Measurements from ENCODE around the gene ETV7.
"Not testable (repeated sequence)": the region's sequence is repeated elsewhere in the genome, so short reads cannot be mapped to it uniquely, and the experiment has no call there.

ETV7 gene

GRCh38 chr6:36387440-36388303 lies at the start of gene ETV7:
TSS of gene ETV7 (minus strand) at chr6:36387669. CDS start at chr6:36387541, 128 bp downstream.
- no peak for DNase-seq

- DNase-seq: no peak
These were observed 49.0 kb upstream of the ETV7 start for GRCh38 chr6:36436466-36436865.

- no peak for DNase-seq
These were observed 44.7 kb upstream of the ETV7 start for GRCh38 chr6:36432151-36432671.

DNA sequence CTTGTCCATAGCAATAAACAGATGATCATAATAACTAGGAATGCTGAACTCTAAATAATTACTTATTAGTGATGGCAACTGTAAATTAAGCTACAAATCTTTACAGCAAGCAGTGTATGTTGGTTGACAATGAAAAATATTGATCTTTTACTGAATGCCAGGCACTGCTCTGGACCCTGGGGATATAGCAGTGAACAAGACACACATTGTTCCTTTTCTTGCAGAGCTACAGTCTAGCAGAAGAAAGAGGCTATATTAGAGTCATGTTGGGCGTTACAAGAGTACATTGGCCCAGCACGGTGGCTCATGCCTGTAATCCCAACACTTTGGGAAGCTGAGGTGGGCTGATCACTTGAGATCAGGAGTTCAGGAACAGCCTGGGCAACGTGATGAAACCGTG lies 43.7 kb upstream of the ETV7 start:
- DNase-seq: no peak

GRCh38 chr6:36430351-36430750 lies 42.9 kb upstream of the ETV7 start:
- no peak for DNase-seq

DNA sequence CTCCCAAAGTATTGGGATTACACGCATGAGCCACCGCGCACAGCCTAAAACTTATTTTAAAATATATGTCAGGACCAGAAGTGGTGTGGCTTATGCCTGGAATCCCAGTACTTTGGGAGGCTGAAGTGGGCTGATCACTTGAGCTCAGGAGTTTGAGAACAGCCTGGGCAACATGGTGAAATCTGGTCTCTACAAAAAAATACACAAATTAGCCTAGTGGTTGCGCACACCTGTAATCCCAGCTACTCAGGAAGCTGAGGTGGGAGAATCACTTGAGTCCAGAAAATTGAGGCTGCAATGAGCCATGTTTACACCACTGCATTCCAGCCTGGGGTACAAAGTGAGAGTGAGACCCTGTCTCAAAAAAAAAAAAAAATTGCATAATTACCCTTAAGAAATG lies 41.4 kb upstream of the ETV7 start:
- no peak for DNase-seq

- DNase-seq: no peak
These were observed 39.2 kb upstream of the ETV7 start for GRCh38 chr6:36426622-36427021.

DNA sequence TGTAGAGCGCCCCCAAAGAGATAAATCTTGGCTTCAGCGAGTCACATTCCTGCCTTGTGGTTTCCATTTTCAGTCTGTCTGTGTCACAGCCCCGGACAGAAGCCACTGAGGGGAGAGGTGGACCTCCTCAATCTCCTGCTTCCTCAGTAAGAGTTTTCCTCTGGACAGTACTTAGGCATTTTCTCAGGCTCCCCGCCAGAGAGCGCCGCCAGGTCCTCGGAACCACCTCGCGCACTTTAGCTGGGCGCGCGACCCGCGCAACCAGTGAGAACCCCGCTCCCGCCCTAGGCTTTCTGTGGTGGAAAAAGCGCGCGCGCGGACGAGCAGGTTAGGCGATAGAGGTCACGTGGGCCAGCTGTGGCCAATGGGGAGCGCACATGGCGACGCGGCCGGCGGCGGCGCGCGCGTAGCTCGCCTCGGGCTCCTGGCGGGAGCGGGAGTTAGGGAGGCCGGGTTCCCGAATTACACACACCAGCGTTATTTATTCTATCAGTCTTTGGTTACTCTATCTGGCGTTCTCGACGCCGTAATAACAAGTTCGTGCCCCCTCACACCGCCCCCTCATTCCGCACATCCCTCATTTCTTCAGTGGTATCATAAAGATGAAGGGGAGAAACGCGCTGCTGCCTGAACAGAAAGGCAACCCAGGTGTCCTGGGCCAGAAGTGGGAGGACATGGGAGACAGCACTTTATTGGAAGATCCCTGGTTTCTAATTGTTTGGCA lies 35.8 kb upstream of the ETV7 start:
- DNase-seq: peak; percentile 93

DNA sequence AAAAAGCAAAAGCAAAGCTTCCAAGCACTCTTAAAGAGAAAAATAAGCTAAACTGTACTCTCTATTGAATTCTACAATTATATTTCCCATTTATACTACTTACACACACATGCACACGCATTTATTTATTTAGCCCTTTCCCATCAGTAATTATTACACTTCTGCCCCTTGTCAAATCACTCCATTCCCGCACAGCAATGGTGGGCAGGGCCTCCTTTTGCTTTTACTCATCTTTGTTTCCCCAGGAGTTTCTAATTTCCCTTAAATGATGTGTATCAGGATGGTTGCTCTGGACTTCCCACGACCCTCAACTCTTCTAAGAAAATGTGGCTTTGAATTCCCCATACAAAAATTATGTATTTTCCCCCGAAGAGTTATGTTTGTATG lies 35.2 kb upstream of the ETV7 start:
- DNase-seq: no peak

- DNase-seq: no peak
These were observed 31.8 kb upstream of the ETV7 start for GRCh38 chr6:36419310-36419709.

DNA sequence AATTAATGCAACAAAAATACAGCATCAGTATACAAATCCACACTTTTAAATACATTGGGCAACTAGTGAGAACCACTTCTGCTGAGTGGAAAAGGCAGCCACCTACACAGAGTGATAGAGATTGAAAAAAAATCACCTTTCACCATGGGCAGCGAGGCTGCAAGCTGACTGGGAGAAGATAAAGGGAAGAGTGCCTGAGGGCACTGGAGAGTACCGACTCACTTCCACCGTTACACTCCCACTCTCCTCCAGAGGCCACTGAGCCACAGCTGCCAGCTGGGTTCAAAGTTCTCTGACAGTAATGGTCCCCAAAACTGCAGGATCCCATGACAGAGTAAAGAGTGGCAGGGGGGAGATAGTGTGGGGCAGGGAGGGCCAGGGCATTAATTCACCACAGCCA lies 31.1 kb upstream of the ETV7 start:
- no peak for DNase-seq

GRCh38 chr6:36414481-36414880 lies 27.0 kb upstream of the ETV7 start:
- no peak for DNase-seq

DNA sequence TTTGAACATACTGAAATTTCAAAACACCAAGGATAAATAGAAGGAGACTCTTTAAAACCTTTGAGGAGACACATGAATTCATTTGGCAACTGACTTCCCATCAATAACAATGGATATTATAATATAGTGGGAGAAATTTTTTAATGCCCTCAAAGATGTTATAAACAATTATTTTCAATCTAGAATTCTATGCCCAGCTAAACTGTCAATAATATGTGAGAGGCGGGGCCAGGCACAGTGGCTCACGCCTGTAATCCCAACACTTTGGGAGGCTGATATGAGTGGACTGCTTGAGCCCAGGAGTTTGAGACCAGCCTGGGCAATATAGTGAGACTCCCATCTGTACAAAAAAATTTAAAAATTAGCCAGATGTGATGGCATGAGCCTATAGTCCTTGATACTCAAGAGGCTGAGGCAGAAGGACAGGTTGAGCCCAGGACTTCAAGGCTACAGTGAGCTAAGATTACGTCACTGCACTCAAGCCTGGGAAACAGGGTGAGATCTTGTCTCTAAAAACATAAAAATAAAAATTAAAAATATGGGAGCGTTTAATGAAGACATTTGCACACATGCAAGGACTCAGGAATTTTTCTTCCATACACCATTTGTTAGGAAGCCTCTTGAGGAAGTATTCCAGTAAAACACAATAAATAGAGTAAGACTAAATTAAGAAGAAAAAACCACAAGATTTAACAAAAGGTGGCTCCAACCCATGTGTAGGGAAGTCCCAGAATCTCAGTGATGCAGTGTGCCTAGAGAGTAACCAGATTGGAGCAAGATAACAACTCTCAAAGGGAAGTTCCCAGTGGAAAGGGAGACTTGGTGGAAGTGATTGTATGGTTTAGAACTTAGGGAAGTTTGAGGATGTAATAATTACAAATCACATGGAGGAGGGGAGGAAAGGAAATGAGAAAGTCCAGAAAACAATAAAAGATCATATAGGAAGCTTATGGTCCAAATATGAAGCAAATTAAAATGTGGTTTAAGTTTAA lies 26.3 kb upstream of the ETV7 start:
- no peak for DNase-seq

DNA sequence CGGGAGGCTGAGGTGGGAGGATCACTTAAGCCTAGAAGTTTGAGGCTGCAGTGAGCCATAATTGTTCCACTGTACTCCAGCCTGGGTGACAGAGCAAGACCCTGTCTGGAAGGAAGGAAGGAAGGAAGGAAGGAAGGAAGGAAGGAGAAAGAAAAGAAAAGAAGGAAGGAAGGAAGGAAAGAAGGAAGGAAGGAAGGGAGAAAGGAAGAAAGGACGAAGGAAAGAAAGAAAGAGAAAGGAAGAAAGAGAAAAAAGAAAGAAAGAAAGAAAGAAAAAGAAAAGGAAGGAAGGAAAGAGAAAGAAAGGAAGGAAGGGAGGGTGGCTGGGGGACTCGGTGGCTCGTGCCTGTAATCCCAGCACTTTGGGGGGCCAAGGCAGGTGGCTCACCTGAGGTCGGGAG lies 22.2 kb upstream of the ETV7 start:
- not testable (repeated sequence) for DNase-seq

DNA sequence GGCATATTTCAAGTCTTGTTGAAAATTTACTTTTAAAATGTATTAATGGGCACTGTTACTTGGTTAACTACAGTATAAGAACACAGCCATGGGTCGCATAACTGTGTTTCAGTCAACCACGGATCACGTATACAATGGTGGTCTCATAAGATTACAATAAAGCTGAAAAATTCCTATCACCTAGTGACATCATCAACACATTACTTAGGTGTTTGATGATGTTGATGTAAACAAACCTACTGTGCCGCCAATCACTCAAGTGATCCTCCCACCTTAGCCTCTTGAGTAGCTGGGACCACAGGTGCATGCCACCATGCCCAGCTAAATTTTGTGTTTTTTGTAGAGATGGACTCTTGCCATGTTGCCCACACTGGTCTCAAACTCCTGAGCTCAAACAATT lies 16.7 kb upstream of the ETV7 start:
- DNase-seq: no peak

- DNase-seq: no peak
These were observed 15.0 kb upstream of the ETV7 start for GRCh38 chr6:36402481-36402880.

GRCh38 chr6:36399970-36400369 lies 12.5 kb upstream of the ETV7 start:
- no peak for DNase-seq

GRCh38 chr6:36392621-36393020 lies 5.2 kb upstream of the ETV7 start:
- no peak for DNase-seq

DNA sequence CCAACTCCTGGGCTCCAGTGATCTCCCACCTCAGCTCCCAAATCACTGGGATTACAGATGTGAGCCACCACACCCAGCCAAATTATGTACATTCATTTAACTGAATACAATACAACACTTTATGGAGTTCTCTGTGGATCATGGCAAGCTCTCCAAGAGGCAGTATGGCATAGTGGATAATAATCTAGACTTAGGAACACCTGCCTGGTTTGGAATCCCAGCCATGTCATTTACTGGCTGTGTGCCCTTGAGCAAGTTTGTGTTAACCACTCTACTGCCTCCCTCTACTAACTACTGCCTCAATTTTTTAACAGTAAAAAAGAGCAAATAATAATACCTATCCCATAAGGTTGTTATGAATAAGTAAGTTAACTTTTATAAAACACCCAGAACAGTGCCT lies 1.9 kb upstream of the ETV7 start:
- no peak for DNase-seq

DNA sequence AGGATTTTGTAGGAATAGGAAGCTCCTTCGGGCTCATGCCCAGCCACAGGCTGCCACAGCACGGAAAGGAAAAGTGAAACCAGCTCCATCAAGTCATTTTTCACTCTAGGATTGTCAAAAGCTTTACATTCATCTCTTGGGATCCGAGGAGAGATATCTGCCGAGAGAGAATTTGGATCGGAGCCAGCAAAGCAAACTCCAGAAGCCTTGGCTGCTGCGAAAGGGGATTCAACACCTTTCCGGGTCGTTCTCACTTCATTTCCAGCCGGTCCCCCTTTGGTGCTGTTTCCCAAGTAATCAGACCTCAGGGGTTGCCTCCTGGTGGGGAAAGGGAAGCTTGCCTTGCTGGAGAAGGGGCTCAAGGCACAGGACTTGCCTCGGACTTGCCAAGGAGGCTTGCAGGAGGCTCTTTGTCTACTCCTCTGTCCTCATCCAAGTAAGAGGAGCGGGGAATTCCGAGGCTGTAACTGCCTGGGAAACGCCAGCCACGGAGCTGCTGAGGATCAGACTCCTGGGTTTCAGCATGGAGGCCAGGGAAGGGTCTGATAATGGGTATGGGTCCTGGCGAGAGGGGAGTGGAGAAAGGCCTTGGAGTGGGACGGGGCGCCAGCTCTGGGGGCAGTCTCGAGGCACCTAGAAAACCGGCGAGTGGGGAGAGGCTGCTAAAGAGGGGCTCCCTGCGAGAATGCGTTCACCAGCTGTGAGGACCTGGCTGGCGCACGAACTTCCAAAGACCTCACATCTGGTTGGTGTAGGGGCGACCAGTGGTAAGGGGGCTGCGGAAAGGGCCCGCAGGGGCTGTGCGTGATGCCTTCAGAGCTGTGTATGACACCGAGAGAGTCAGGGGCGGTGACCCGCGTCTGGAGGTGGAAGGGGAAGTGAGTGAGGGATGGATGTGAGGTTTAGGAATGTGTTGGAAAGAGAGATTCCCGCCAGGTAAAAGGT lies 702 bp downstream of the ETV7 start:
- no peak for DNase-seq

GRCh38 chr6:36384095-36384494 lies 3.4 kb downstream of the ETV7 start:
- no peak for DNase-seq

- DNase-seq: no peak
These were observed 3.9 kb downstream of the ETV7 start for GRCh38 chr6:36383606-36384005.
